DOHH2 (cell line): Measurements from ENCODE around the gene CR1L.
"Not testable (repeated sequence)": the region's sequence is repeated elsewhere in the genome, so short reads cannot be mapped to it uniquely, and the experiment has no call there.

Experiments used
- H3F3A ChIP-seq: fragments of 200-600 bp; sonication (generic), shearing (Covaris generic); 2 replicates; pipeline ENCODE4 v1.6.0; 2016; ENCODE audit warnings: antibody characterized with exemption, mild to moderate bottlenecking; ENCODE audit not compliant: control insufficient read depth, insufficient read depth
- H3K27ac ChIP-seq: fragments of 200-600 bp; sonication (generic); 2 replicates; pipeline ENCODE4 v1.5.1; 2014; ENCODE audit warnings: low read depth, mild to moderate bottlenecking, low read length, moderate library complexity
- H3K27me3 ChIP-seq: fragments of 200-600 bp; sonication (generic); 2 replicates; pipeline ENCODE4 v1.6.1; 2014; ENCODE audit warnings: mild to moderate bottlenecking, low read length, mixed read lengths; ENCODE audit not compliant: control insufficient read depth
- H3K36me3 ChIP-seq: fragments of 200-600 bp; sonication (generic); 2 replicates; pipeline ENCODE4 v1.6.1; 2014; ENCODE audit warnings: mild to moderate bottlenecking, low read length, moderate library complexity, mixed read lengths; ENCODE audit not compliant: control insufficient read depth
- H3K4me1 ChIP-seq: fragments of 200-600 bp; sonication (generic); 2 replicates; pipeline ENCODE4 v1.6.1; 2014; ENCODE audit warnings: mild to moderate bottlenecking, low read length, mixed read lengths; ENCODE audit not compliant: control insufficient read depth
- H3K4me2 ChIP-seq: fragments of 200-600 bp; sonication (generic); 2 replicates; pipeline ENCODE4 v1.6.0; 2014; ENCODE audit warnings: mild to moderate bottlenecking, low read length, moderate library complexity
- H3K4me3 ChIP-seq: fragments of 200-600 bp; sonication (generic); 2 replicates; pipeline ENCODE4 v1.5.1; 2014; ENCODE audit warnings: mild to moderate bottlenecking, low read length, mixed read lengths
- H3K79me2 ChIP-seq: fragments of 200-600 bp; sonication (generic); 2 replicates; pipeline ENCODE4 v1.6.1; 2014; ENCODE audit warnings: mild to moderate bottlenecking, low read length, mixed read lengths; ENCODE audit not compliant: control insufficient read depth
- H3K9me2 ChIP-seq: fragments of 200-600 bp; sonication (generic); replicated peaks from 2 replicates; pipeline ENCODE4 v1.6.1; 2014; ENCODE audit warnings: mild to moderate bottlenecking, low read length, mixed read lengths; ENCODE audit not compliant: control insufficient read depth
- H3K9me3 ChIP-seq: fragments of 200-600 bp; sonication (generic); 2 replicates; pipeline ENCODE4 v1.6.1; 2014; ENCODE audit warnings: antibody characterized with exemption, low read length, mixed read lengths; ENCODE audit not compliant: control insufficient read depth, insufficient read depth
- H4K20me1 ChIP-seq: fragments of 200-600 bp; sonication (generic); 2 replicates; pipeline ENCODE4 v1.6.0; 2014; ENCODE audit warnings: low read depth, mild to moderate bottlenecking, antibody characterized with exemption, low read length, moderate library complexity; ENCODE audit not compliant: control insufficient read depth, insufficient read depth
- CTCF ChIP-seq: fragments of 200-600 bp; sonication (generic); IDR thresholded peaks from one replicate; pipeline ENCODE4 v1.5.1; 2014; ENCODE audit warnings: antibody characterized with exemption, mild to moderate bottlenecking, low read depth, low read length; ENCODE audit not compliant: poor library complexity, severe bottlenecking
- EZH2phosphoT487 ChIP-seq: fragments of 200-600 bp; sonication (generic); IDR thresholded peaks from 2 replicates; pipeline ENCODE4 v1.6.1; 2017; ENCODE audit warnings: borderline replicate concordance, mild to moderate bottlenecking, antibody characterized with exemption, low read length, moderate library complexity, mixed read lengths

The CR1L gene

GRCh38 chr1:207766569-207766968 lies 121.6 kb downstream of the CR1L start:
- H3K27ac ChIP-seq = no peak overlapping the region
- peaks cover 5% of the 10 kb centered on the region; the same call in 1 of the 2 replicates for H3F3A ChIP-seq
- H3K4me3 ChIP-seq = no peak overlapping the region
- peaks cover 66% of the 10 kb centered on the region for H3K36me3 ChIP-seq
- no peaks in the 10 kb centered on the region; the same call in 1 of the 2 replicates for H3K9me3 ChIP-seq
- no peak overlapping the region for H3K4me2 ChIP-seq
- TF ChIP-seq CTCF (no peak), EZH2phosphoT487 (no peak)
- no peaks in the 10 kb centered on the region for H3K9me2 ChIP-seq
- no peaks in the 10 kb centered on the region for H3K4me1 ChIP-seq
- no peaks in the 10 kb centered on the region for H4K20me1 ChIP-seq
- H3K79me2 ChIP-seq = no peaks in the 10 kb centered on the region
- no peaks in the 10 kb centered on the region for H3K27me3 ChIP-seq

DNA sequence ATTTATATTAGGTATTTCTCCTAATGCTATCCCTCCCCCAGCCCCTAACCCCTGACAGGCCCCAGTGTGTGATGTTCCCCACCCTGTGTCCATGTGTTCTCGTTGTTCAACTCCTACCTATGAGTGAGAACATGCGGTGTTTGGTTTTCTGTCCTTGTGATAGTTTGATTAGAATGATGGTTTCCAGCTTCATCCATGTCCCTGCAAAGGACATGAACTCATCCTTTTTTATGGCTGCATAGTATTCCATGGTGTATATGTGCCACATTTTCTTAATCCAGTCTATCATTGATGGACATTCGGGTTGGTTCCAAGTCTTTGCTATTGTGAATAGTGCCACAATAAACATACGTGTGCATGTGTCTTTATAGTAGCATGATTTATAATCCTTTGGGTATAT lies 125.6 kb downstream of the CR1L start:
- peaks cover 30% of the 10 kb centered on the region for H3K36me3 ChIP-seq
- not testable (repeated sequence) for H3K9me3 ChIP-seq

More for the DNA sequence above, 125.6 kb downstream of the CR1L start:
- H3K27me3 ChIP-seq, H3K9me2 ChIP-seq, H4K20me1 ChIP-seq, H3K4me1 ChIP-seq, H3K4me3 ChIP-seq, H3K79me2 ChIP-seq, H3K4me2 ChIP-seq, H3F3A ChIP-seq, H3K27ac ChIP-seq: not testable (repeated sequence)
